Stimulated activated CD4-positive, alpha-beta T cell treated with anti-CD3 and anti-CD28 coated beads, TNF-alpha, amount 100 ng/mL, for 48 hours (primary cell): ENCODE results near the gene ENO4.

Experiments used
- DNase-seq, 3 donors: peaks; one replicate each; pipeline ENCODE4 v3.0.0-alpha.2; 2020; ENCODE audit warnings: low read depth in 3 of 3

ENO4 gene

DNA sequence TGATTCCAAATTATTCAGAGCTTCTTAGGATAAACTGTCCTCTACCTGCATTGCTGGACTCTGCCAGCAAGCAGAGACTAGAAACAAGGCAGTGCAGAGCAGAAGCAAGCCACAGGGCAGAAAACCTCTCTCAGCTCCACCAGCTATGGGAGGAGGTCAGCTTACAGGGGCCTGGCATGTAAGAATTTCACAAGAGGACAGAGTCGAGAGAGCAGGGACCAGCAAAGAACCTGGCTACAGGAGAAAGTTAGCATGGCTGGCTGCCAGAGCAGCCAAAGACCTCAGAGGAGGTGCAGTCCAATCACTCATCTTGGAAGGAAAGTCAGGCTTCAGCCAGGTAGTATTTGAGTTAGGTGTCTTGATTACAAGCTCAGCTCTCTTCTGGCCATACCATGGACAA lies 62.9 kb downstream of the ENO4 start:
- no peak for DNase-seq

- no peak for DNase-seq
Measured at GRCh38 chr10:116913695-116914094, 64.4 kb downstream of the ENO4 start.

DNA sequence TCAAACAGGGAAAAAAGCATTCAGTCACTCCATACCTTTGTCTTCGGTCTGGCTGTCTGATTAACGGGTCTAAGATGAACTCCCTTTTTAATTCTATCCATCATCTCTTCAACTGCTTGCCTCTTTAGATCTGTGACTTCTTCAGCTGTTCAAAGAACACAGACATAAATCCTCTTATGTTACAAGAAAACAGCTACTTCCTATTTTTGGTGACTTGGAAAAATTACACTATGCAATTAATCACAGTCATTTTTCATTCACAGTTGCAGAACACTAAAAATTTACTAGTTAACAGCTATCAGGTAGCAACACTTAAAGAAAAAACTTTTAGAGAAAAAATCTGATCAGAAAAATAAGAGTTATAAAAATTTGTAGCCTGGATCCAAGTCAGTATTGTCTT lies 66.0 kb downstream of the ENO4 start:
- no peak for DNase-seq

DNA sequence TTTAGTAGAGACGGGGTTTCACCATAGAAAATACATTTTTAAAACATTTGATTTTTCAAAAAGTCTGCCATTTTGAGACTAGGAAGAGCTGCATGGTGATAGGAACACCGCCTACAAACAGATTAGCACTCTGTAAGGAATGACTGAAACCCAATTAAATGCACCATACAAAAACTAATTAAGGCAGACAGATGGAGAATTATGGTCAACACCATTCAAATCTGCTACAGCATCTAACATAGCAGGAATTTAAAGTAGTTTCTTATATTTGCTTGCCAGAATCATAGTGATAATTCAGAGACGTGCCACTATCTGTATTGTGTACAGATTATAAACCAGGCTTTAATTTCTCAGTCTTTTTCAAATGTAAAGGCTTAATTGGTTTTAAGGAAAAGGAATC lies 68.2 kb downstream of the ENO4 start:
- no peak for DNase-seq

DNA sequence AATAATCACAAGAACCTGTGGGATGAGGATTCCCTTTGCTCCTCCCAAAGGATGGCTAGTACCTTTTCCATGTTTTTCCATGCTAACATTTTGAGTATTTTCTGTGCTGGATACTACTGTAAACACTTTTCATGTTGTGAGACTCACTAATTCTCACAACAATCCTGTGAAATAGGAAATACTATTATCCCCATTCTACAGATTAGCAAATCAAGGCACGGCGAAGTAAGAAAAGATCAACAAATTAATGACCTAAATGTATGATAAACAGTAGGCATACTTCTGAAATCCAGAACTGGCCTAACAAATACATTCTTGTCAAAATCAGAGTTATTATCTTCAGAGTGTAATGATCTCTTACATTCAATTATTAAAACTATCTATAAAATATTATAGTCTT lies 69.3 kb downstream of the ENO4 start:
- DNase-seq = no peak

- DNase-seq = no peak
Measured at GRCh38 chr10:116919164-116919563, 69.9 kb downstream of the ENO4 start.

DNA sequence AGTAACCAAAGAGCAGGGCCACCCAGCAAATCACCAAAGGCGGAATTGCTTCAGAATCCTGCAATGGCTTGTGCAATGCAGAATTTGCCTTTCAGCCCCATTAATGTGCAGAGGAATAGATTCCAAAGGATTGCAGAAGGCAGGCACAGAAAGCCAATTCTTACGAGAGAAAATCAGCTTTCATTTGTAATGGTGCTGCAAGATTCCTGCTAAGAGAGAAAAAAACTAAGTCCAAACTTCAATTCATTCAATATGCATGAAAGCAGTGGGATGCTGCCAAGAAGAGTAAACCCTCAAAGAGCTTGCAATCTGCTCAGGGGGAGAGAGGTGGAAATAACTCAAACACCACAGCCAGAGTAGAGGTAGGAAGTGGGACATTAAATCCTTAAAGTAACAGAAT lies 70.4 kb downstream of the ENO4 start:
- DNase-seq = no peak

GRCh38 chr10:116925056-116925455 lies 75.8 kb downstream of the ENO4 start:
- DNase-seq = no peak

GRCh38 chr10:116926426-116926825 lies 77.1 kb downstream of the ENO4 start:
- no peak for DNase-seq

GRCh38 chr10:116931806-116932205 lies 82.5 kb downstream of the ENO4 start:
- no peak for DNase-seq
